ENCODE data around the gene PJA2.

DNA sequence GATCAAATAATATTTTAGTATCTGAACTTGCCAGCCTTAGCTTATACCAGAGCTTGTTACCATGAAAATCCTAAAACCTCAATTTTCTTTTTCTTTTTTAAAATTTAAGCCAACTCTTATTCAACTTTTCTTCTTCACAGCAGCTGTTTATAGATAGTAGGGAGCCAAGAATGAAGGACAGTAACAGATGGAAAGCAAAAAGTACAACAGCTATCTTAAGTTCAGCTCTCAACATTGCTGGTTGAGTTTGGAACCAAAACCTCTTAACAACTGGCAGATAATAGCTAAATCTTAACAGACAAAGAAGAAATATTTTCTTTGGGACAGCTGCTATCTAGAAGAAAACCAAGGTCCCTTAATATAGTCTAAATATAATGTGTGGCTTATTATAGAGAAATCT, 74.7 kb downstream of the PJA2 start:
- TF ChIP-seq POLR2A (IDR thresholded peaks at IDR 0.05), result no peak
- TF ChIP-seq CTCF (IDR thresholded peaks at IDR 0.05), result no peak

Data from breast epithelium (tissue), 3 donors.